ENCODE measurements around the gene EFCAB14. TPM values are rescaled to one million over a fixed set of nuclear protein-coding genes. Genes with fewer than 3 reads are reported as not detected.

Gene EFCAB14
- polyA plus RNA-seq, 3 donors: 31.4 to 75.5 (median 49.8) TPM

DNA sequence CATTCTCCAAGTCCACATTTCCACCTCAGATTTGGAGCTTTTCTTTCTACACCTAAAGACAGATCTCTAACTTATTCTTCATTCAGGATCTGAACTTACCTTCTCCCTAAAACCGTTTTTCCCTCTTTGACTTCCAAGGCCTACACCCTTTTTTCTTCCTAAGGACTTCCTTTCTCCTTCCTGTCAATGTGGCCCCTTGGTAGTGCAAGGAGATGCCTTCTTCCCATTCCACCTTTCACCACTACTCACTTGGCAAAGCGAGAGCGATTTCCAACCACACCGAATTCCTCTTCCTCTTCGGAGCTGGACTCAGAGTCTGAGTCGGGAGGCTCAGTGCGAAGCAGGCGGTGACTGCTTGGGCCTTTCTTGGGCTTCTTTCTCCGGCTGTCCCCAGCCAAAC is 1.3 kb downstream of the EFCAB14 start:
- peaks cover 42% of the 10 kb centered on the region for H3K79me2 ChIP-seq (ENCODE audit: insufficient read depth, low read length)

DNA sequence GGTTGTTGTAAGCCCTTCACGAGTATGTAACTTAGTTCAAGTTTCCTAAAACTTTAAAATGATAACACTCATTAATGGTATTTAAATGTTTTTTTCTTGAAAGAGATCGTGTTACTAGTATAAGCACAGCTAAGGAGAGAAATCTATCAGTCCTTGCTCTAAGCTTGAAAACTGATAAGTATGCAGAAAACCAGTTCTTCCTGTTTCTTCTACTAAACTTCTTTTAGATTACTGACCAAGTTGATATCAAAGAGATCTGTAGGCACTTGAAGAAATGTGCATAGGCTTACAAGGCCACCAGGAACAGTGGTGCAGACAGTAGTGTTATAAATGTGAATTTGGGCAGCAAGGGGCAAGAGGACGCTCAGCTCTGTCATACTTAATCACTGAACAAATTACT is 3.9 kb downstream of the EFCAB14 start:
- H3K9me3 Mint-ChIP-seq: no peaks in the 10 kb centered on the region
- H3K27ac Mint-ChIP-seq: no peak overlapping the region
- H3K4me2 ChIP-seq (replicated peaks; ENCODE audit: extremely low read depth, low read length, poor library complexity, severe bottlenecking): no peak overlapping the region
- H2AFZ ChIP-seq (ENCODE audit: insufficient read depth, low read depth, low read length, poor library complexity, severe bottlenecking): no peak overlapping the region
- no CpG with 5 or more reads among the region's 3 CpGs for WGBS (ENCODE audit: insufficient coverage)
- peaks cover 54 to 69% of the 10 kb centered on the region in 2 donors for H3K36me3 ChIP-seq (replicated peaks in 1 of 2; ENCODE audit: control insufficient read depth in 1 of 2, insufficient read depth in 2 of 2, low read length in 2 of 2)
- intact Hi-C loops (cut with micrococcal nuclease): loop anchor here (10.0 kb wide), 2 partner anchors 100 to 240 kb away; partner anchors contain the start of gene MOB3C (in 1 of the 2)
- peaks cover 56 to 60% of the 10 kb centered on the region in 2 donors for H3K36me3 Mint-ChIP-seq
- H3K4me3 Mint-ChIP-seq: no peak overlapping the region
- H4K20me1 ChIP-seq (ENCODE audit: insufficient read depth, low read length): peaks cover 70% of the 10 kb centered on the region
- H3K79me2 ChIP-seq (ENCODE audit: insufficient read depth, low read length): peaks cover 61% of the 10 kb centered on the region
- H3K9me3 ChIP-seq (replicated peaks in 1 of 2; ENCODE audit: control insufficient read depth in 1 of 2, insufficient read depth in 1 of 2, low read length in 2 of 2): no peaks in the 10 kb centered on the region
- H3K4me1 ChIP-seq (ENCODE audit: control insufficient read depth in 1 of 2, insufficient read depth in 2 of 2, low read length in 2 of 2): peaks cover 25 to 27% of the 10 kb centered on the region in 2 donors
- H3K27ac ChIP-seq (ENCODE audit: low read depth in 1 of 2, low read length in 2 of 2): no peak overlapping the region
- no peak overlapping the region for H3K9ac ChIP-seq (ENCODE audit: insufficient read depth, low read length, poor library complexity, severe bottlenecking)
- no peak for DNase-seq
- H3K27me3 ChIP-seq (ENCODE audit: control insufficient read depth in 2 of 2, insufficient read depth in 2 of 2, low read length in 2 of 2): no peaks in the 10 kb centered on the region
- no peak overlapping the region for H3K4me3 ChIP-seq (replicated peaks in 1 of 3; ENCODE audit: low read depth in 2 of 3, low read length in 3 of 3)
- peaks cover 31% of the 10 kb centered on the region for H3K4me1 Mint-ChIP-seq
- peaks cover 0 to 2% (median 0%) of the 10 kb centered on the region in 3 donors for H3K27me3 Mint-ChIP-seq (ENCODE audit: low read depth in 3 of 3)
- TF ChIP-seq CTCF (IDR thresholded peaks at IDR 0.05): no peak

More for the DNA sequence above, 1.3 kb downstream of the EFCAB14 start:
- DNase-seq: peak in 1 of 3 donors; percentile 8
- Mint-ChIP-seq H3K36me3 (peaks cover 35 to 40% of the 10 kb centered on the region in 2 donors), H3K4me3 (peak overlapping the region; percentile 93 to 98), H3K9me3 (no peaks in the 10 kb centered on the region), H3K27ac (peak overlapping the region; percentile 52 to 92 (median 92)), H3K27me3 (ENCODE audit: low read depth in 3 of 3) (peaks cover 1 to 9% (median 3%) of the 10 kb centered on the region in 3 donors), H3K4me1 (peaks cover 31% of the 10 kb centered on the region)
- no peak for TF ChIP-seq CTCF (IDR thresholded peaks at IDR 0.05)
- Histone ChIP-seq H3K36me3 (replicated peaks in 1 of 2; ENCODE audit: control insufficient read depth in 1 of 2, insufficient read depth in 2 of 2, low read length in 2 of 2) (peaks cover 33 to 42% of the 10 kb centered on the region in 2 donors), H3K4me3 (replicated peaks in 1 of 3; ENCODE audit: low read depth in 2 of 3, low read length in 3 of 3) (peak overlapping the region in 2 of 3 experiments; percentile 86 to 92), H3K9me3 (replicated peaks in 1 of 2; ENCODE audit: control insufficient read depth in 1 of 2, insufficient read depth in 1 of 2, low read length in 2 of 2) (no peaks in the 10 kb centered on the region), H4K20me1 (ENCODE audit: insufficient read depth, low read length) (peaks cover 44% of the 10 kb centered on the region), H3K27ac (ENCODE audit: low read depth in 1 of 2, low read length in 2 of 2) (peak overlapping the region in 1 of 2 donors; percentile 91), H3K4me2 (replicated peaks; ENCODE audit: extremely low read depth, low read length, poor library complexity, severe bottlenecking) (peak overlapping the region; percentile 76), H3K27me3 (ENCODE audit: control insufficient read depth in 2 of 2, insufficient read depth in 2 of 2, low read length in 2 of 2) (no peaks in the 10 kb centered on the region), H3K4me1 (ENCODE audit: control insufficient read depth in 1 of 2, insufficient read depth in 2 of 2, low read length in 2 of 2) (peaks cover 25 to 27% of the 10 kb centered on the region in 2 donors), H2AFZ (ENCODE audit: insufficient read depth, low read depth, low read length, poor library complexity, severe bottlenecking) (no peak overlapping the region), H3K9ac (ENCODE audit: insufficient read depth, low read length, poor library complexity, severe bottlenecking) (peak overlapping the region; percentile 96)
- WGBS (ENCODE audit: insufficient coverage): 74% methylated on average over 9 of the region's 9 CpGs
- intact Hi-C loops (cut with micrococcal nuclease): loop anchor here (10.0 kb wide), 2 partner anchors 103 to 243 kb away; partner anchors contain the start of gene MOB3C (in 1 of the 2)
